Mesothelial cell of epicardium (in vitro differentiated cells): ENCODE measurements around the gene ARHGAP21. TPM values are rescaled to one million over a fixed set of nuclear protein-coding genes. Genes with fewer than 3 reads are reported as not detected.

Experiments
- DNase-seq, 2 experiments: peaks; one replicate each; pipeline ENCODE4 v3.0.0; 2021; ENCODE audit warnings: low spot score in 2 of 2; ENCODE audit not compliant: unreplicated experiment in 2 of 2
- H3K27ac Mint-ChIP-seq: 2 replicates; pipeline ENCODE4 v1.8.0; 2021; ENCODE audit warnings: mixed read lengths
- H3K27me3 Mint-ChIP-seq: 2 replicates; pipeline ENCODE4 v1.8.0; 2021; ENCODE audit warnings: low read depth, mixed read lengths
- H3K36me3 Mint-ChIP-seq: 2 replicates; pipeline ENCODE4 v1.8.0; 2021; ENCODE audit warnings: mixed read lengths
- H3K4me1 Mint-ChIP-seq: 2 replicates; pipeline ENCODE4 v1.8.0; 2021; ENCODE audit warnings: mixed read lengths
- H3K4me3 Mint-ChIP-seq: 2 replicates; pipeline ENCODE4 v1.8.0; 2021; ENCODE audit warnings: mild to moderate bottlenecking, moderate library complexity, mixed read lengths
- H3K9me3 Mint-ChIP-seq: 2 replicates; pipeline ENCODE4 v1.8.0; 2021; ENCODE audit warnings: mixed read lengths
- CTCF ChIP-seq: fragments of 200-600 bp; sonication (generic); IDR thresholded peaks from one replicate; pipeline ENCODE4 v1.5.0; 2021; ENCODE audit warnings: antibody characterized with exemption; ENCODE audit not compliant: unreplicated experiment
- total RNA-seq: library from RNA; stranded (reverse); gene quantifications from 3 replicates; pipeline ENCODE4 v1.2.1, GENCODE V29; 2021

The ARHGAP21 gene
- total RNA-seq, 1 donor from 2014 or later: 119 TPM

GRCh38 chr10:24703700-24704099 lies 20.0 kb downstream of the ARHGAP21 start:
- Mint-ChIP-seq H3K27me3 (no peaks in the 10 kb centered on the region), H3K27ac (peak overlapping the region; percentile 14), H3K36me3 (peaks cover 2% of the 10 kb centered on the region), H3K4me1 (peaks cover 12% of the 10 kb centered on the region), H3K9me3 (no peaks in the 10 kb centered on the region), H3K4me3 (no peak overlapping the region)
- no peak for TF ChIP-seq CTCF
- DNase-seq: no peak

- H3K4me3 Mint-ChIP-seq: no peak overlapping the region
- no peak for TF ChIP-seq CTCF
- peaks cover 18% of the 10 kb centered on the region for H3K4me1 Mint-ChIP-seq
- no peaks in the 10 kb centered on the region for H3K9me3 Mint-ChIP-seq
- no peaks in the 10 kb centered on the region for H3K27me3 Mint-ChIP-seq
- H3K36me3 Mint-ChIP-seq: peaks cover 2% of the 10 kb centered on the region
- no peak overlapping the region for H3K27ac Mint-ChIP-seq
- DNase-seq: no peak
Observed at GRCh38 chr10:24701447-24701846, 22.2 kb downstream of the ARHGAP21 start.

- Mint-ChIP-seq H3K36me3 (peaks cover 2% of the 10 kb centered on the region), H3K4me1 (peaks cover 19% of the 10 kb centered on the region), H3K27ac (no peak overlapping the region), H3K9me3 (no peaks in the 10 kb centered on the region), H3K27me3 (no peaks in the 10 kb centered on the region), H3K4me3 (no peak overlapping the region)
- TF ChIP-seq CTCF: no peak
- no peak for DNase-seq
Observed at GRCh38 chr10:24700948-24701347, 22.7 kb downstream of the ARHGAP21 start.

- no peak overlapping the region for H3K27ac Mint-ChIP-seq
- no peak for DNase-seq
- H3K9me3 Mint-ChIP-seq: no peaks in the 10 kb centered on the region
- TF ChIP-seq CTCF: no peak
- H3K27me3 Mint-ChIP-seq: no peaks in the 10 kb centered on the region
- H3K4me3 Mint-ChIP-seq: no peak overlapping the region
- H3K36me3 Mint-ChIP-seq: peaks cover 2% of the 10 kb centered on the region
- peaks cover 18% of the 10 kb centered on the region for H3K4me1 Mint-ChIP-seq
Observed at GRCh38 chr10:24698270-24698669, 25.4 kb downstream of the ARHGAP21 start.

- H3K36me3 Mint-ChIP-seq: peaks cover 2% of the 10 kb centered on the region
- no peak overlapping the region for H3K27ac Mint-ChIP-seq
- DNase-seq: no peak
- TF ChIP-seq CTCF: no peak
- H3K27me3 Mint-ChIP-seq: no peaks in the 10 kb centered on the region
- H3K9me3 Mint-ChIP-seq: no peaks in the 10 kb centered on the region
- peaks cover 18% of the 10 kb centered on the region for H3K4me1 Mint-ChIP-seq
- H3K4me3 Mint-ChIP-seq: no peak overlapping the region
Observed at GRCh38 chr10:24697080-24697479, 26.6 kb downstream of the ARHGAP21 start.

GRCh38 chr10:24695452-24695851 lies 28.2 kb downstream of the ARHGAP21 start:
- Mint-ChIP-seq H3K36me3 (no peaks in the 10 kb centered on the region), H3K4me1 (peaks cover 22% of the 10 kb centered on the region), H3K9me3 (no peaks in the 10 kb centered on the region), H3K27me3 (no peaks in the 10 kb centered on the region), H3K4me3 (no peak overlapping the region), H3K27ac (no peak overlapping the region)
- no peak for TF ChIP-seq CTCF
- DNase-seq: no peak
